Measurements from ENCODE around the gene NINJ1. TPM values are rescaled to one million over a fixed set of nuclear protein-coding genes. Genes with fewer than 3 reads are reported as not detected.

The NINJ1 gene
- total RNA-seq, 1 experiment from 2014 or later = 26.7 TPM

DNA sequence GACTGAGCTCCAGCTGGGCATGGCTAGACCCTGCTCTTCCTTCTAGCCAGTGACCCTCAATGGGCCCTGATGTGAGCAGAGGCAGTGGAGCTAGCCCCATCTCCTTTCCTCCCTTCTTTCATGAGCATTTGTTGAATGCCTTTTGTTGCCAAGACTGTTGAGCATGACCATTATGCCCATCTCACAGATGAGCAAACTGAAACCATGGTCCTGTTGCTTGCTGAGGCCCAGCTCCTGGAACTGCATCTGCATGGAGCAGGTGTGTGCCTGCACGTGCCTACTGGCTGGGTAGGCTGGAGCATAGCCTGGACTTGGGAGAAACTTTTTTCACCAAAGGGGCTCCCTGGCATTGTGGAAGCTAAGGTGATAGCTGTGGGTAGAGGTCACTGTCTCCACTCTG lies 46.9 kb upstream of the NINJ1 start:
- H3K4me1 ChIP-seq (ENCODE audit: control insufficient read depth, insufficient read depth, low read length) = no peaks in the 10 kb centered on the region
- no peaks in the 10 kb centered on the region for H3K27me3 ChIP-seq (ENCODE audit: control insufficient read depth, insufficient read depth, low read length)
- no peaks in the 10 kb centered on the region for H3K36me3 ChIP-seq (ENCODE audit: control insufficient read depth, insufficient read depth, low read length)
- DNase-seq (ENCODE audit: low read depth, low spot score) (no peak), ATAC-seq (no peak)
- ChIA-PET CTCF (no interaction called here), POLR2A (no interaction called here)
- in situ Hi-C loops (cut with HindIII; ENCODE audit: low pct_unique_long_range_greater_than_20kb, low sequenced_read_pairs) (no loop called here), intact Hi-C loops (cut with micrococcal nuclease; ENCODE audit: unreplicated experiment) (no loop called here)
- no TSS peak for BruUV-seq (replicated peaks)
- no peak overlapping the region for H3K4me3 ChIP-seq (ENCODE audit: low read depth in 2 of 2, low read length in 2 of 2)
- H3K27ac ChIP-seq (ENCODE audit: low read length) = no peak overlapping the region
- TF ChIP-seq REST (IDR thresholded peaks at IDR 0.05; ENCODE audit: insufficient read depth in 1 of 2, low read depth in 2 of 2, low read length in 1 of 2) (no peak), SIN3A (IDR thresholded peaks at IDR 0.05; ENCODE audit: borderline replicate concordance, insufficient read depth, low read depth, low read length) (no peak), CTCF (IDR thresholded peaks at IDR 0.05) (no peak), TCF7L2 (IDR thresholded peaks at IDR 0.05; ENCODE audit: low read depth, low read length) (no peak), POLR2AphosphoS5 (IDR thresholded peaks at IDR 0.05; ENCODE audit: low read depth, low read length) (no peak)
- H3K9me3 ChIP-seq (ENCODE audit: control insufficient read depth, insufficient read depth, low read depth, low read length) = no peaks in the 10 kb centered on the region

- Histone ChIP-seq H3K27ac (ENCODE audit: low read length) (no peak overlapping the region), H3K9me3 (ENCODE audit: control insufficient read depth, insufficient read depth, low read depth, low read length) (no peaks in the 10 kb centered on the region), H3K36me3 (ENCODE audit: control insufficient read depth, insufficient read depth, low read length) (no peaks in the 10 kb centered on the region), H3K4me1 (ENCODE audit: control insufficient read depth, insufficient read depth, low read length) (no peaks in the 10 kb centered on the region), H3K4me3 (ENCODE audit: low read depth in 2 of 2, low read length in 2 of 2) (no peak overlapping the region), H3K27me3 (ENCODE audit: control insufficient read depth, insufficient read depth, low read length) (no peaks in the 10 kb centered on the region)
- ChIA-PET POLR2A (interaction anchor here (0.7 kb wide), 1 partner anchor 41 kb away, joined by 5 read pairs; no protein-coding TSS in a partner anchor), CTCF (no interaction called here)
- ATAC-seq = no peak
- in situ Hi-C loops (cut with HindIII; ENCODE audit: low pct_unique_long_range_greater_than_20kb, low sequenced_read_pairs) = no loop called here
- TF ChIP-seq REST (IDR thresholded peaks at IDR 0.05; ENCODE audit: insufficient read depth in 1 of 2, low read depth in 2 of 2, low read length in 1 of 2) = no peak
- TF ChIP-seq TCF7L2 (IDR thresholded peaks at IDR 0.05; ENCODE audit: low read depth, low read length) = no peak
- TF ChIP-seq POLR2AphosphoS5 (IDR thresholded peaks at IDR 0.05; ENCODE audit: low read depth, low read length) = no peak
- TF ChIP-seq SIN3A (IDR thresholded peaks at IDR 0.05; ENCODE audit: borderline replicate concordance, insufficient read depth, low read depth, low read length) = no peak
- no peak for TF ChIP-seq CTCF (IDR thresholded peaks at IDR 0.05)
- BruUV-seq (replicated peaks) = no TSS peak
- DNase-seq (ENCODE audit: low read depth, low spot score) = no peak
- intact Hi-C loops (cut with micrococcal nuclease; ENCODE audit: unreplicated experiment) = no loop called here
Measured at GRCh38 chr9:93178851-93179786, 45.1 kb upstream of the NINJ1 start.
